Rectal smooth muscle tissue (tissue), 1 donor: ENCODE measurements around the gene SERPINC1.
A peak's percentile ranks its signal among the peaks of the same experiment; 100 is the strongest.
"Not testable (repeated sequence)": the region's sequence is repeated elsewhere in the genome, so short reads cannot be mapped to it uniquely, and the experiment has no call there.

Experiments used
- H3K27ac ChIP-seq: one replicate; pipeline ENCODE4 v1.7.0; 2013; ENCODE audit warnings: low read depth, low read length, inconsistent platforms
- H3K27me3 ChIP-seq: one replicate; pipeline ENCODE4 v1.7.0; 2013; ENCODE audit warnings: low read length; ENCODE audit not compliant: control insufficient read depth, insufficient read depth
- H3K36me3 ChIP-seq: one replicate; pipeline ENCODE4 v1.7.0; 2013; ENCODE audit warnings: low read length; ENCODE audit not compliant: control insufficient read depth, insufficient read depth
- H3K4me1 ChIP-seq: one replicate; pipeline ENCODE4 v1.7.0; 2013; ENCODE audit warnings: low read length; ENCODE audit not compliant: control insufficient read depth, insufficient read depth
- H3K4me3 ChIP-seq: one replicate; pipeline ENCODE4 v1.7.0; 2013; ENCODE audit warnings: low read length
- H3K9ac ChIP-seq: one replicate; pipeline ENCODE4 v1.7.0; 2013; ENCODE audit warnings: low read length

The SERPINC1 gene

GRCh38 chr1:173867141-173867752 is 49.9 kb downstream of the SERPINC1 start:
- peaks cover 9% of the 10 kb centered on the region for H3K4me1 ChIP-seq

GRCh38 chr1:173866413-173867115 is 50.6 kb downstream of the SERPINC1 start:
- peaks cover 19% of the 10 kb centered on the region for H3K36me3 ChIP-seq

More at GRCh38 chr1:173867141-173867752, 49.9 kb downstream of the SERPINC1 start:
- Histone ChIP-seq H3K36me3 (peaks cover 19% of the 10 kb centered on the region), H3K9ac (peak overlapping the region; percentile 46), H3K4me3 (peak overlapping the region; percentile 90), H3K27ac (peak overlapping the region; percentile 95), H3K27me3 (no peaks in the 10 kb centered on the region)

GRCh38 chr1:173865468-173866164 is 51.5 kb downstream of the SERPINC1 start:
- no peak overlapping the region for H3K9ac ChIP-seq
- H3K4me1 ChIP-seq, result peaks cover 9% of the 10 kb centered on the region
- H3K36me3 ChIP-seq, result peaks cover 19% of the 10 kb centered on the region
- H3K27ac ChIP-seq, result no peak overlapping the region
- no peaks in the 10 kb centered on the region for H3K27me3 ChIP-seq
- no peak overlapping the region for H3K4me3 ChIP-seq

More at GRCh38 chr1:173866413-173867115, 50.6 kb downstream of the SERPINC1 start:
- no peaks in the 10 kb centered on the region for H3K27me3 ChIP-seq
- H3K4me3 ChIP-seq, result peak overlapping the region; percentile 90
- H3K9ac ChIP-seq, result no peak overlapping the region
- peaks cover 9% of the 10 kb centered on the region for H3K4me1 ChIP-seq
- peak overlapping the region; percentile 95 for H3K27ac ChIP-seq

GRCh38 chr1:173864179-173864867 is 52.8 kb downstream of the SERPINC1 start:
- Histone ChIP-seq H3K4me3 (no peak overlapping the region), H3K36me3 (peaks cover 19% of the 10 kb centered on the region), H3K4me1 (peaks cover 9% of the 10 kb centered on the region), H3K27me3 (no peaks in the 10 kb centered on the region), H3K9ac (no peak overlapping the region), H3K27ac (no peak overlapping the region)

- H3K9ac ChIP-seq, result no peak overlapping the region
- H3K27me3 ChIP-seq, result no peaks in the 10 kb centered on the region
- H3K4me3 ChIP-seq, result no peak overlapping the region
- H3K27ac ChIP-seq, result no peak overlapping the region
- peaks cover 4% of the 10 kb centered on the region for H3K4me1 ChIP-seq
- peaks cover 19% of the 10 kb centered on the region for H3K36me3 ChIP-seq
Measured at GRCh38 chr1:173863224-173864161, 53.6 kb downstream of the SERPINC1 start.

GRCh38 chr1:173862769-173863223 is 54.3 kb downstream of the SERPINC1 start:
- no peak overlapping the region for H3K27ac ChIP-seq
- no peak overlapping the region for H3K4me3 ChIP-seq
- no peak overlapping the region for H3K9ac ChIP-seq
- peaks cover 4% of the 10 kb centered on the region for H3K4me1 ChIP-seq
- peaks cover 19% of the 10 kb centered on the region for H3K36me3 ChIP-seq
- no peaks in the 10 kb centered on the region for H3K27me3 ChIP-seq

GRCh38 chr1:173862146-173862768 is 54.9 kb downstream of the SERPINC1 start:
- not testable (repeated sequence) for H3K27ac ChIP-seq, H3K4me1 ChIP-seq, H3K4me3 ChIP-seq, H3K9ac ChIP-seq, H3K27me3 ChIP-seq
- peaks cover 19% of the 10 kb centered on the region for H3K36me3 ChIP-seq

GRCh38 chr1:173861731-173862145 is 55.4 kb downstream of the SERPINC1 start:
- Histone ChIP-seq H3K27me3 (no peaks in the 10 kb centered on the region), H3K27ac (no peak overlapping the region), H3K36me3 (peaks cover 19% of the 10 kb centered on the region), H3K4me1 (peaks cover 3% of the 10 kb centered on the region), H3K4me3 (no peak overlapping the region), H3K9ac (no peak overlapping the region)

GRCh38 chr1:173860065-173860464 is 57.1 kb downstream of the SERPINC1 start:
- Histone ChIP-seq H3K4me3 (no peak overlapping the region), H3K27me3 (no peaks in the 10 kb centered on the region), H3K36me3 (peaks cover 13% of the 10 kb centered on the region), H3K9ac (no peak overlapping the region), H3K27ac (no peak overlapping the region), H3K4me1 (no peaks in the 10 kb centered on the region)

- H3K36me3 ChIP-seq, H3K27ac ChIP-seq, H3K9ac ChIP-seq, H3K4me3 ChIP-seq, H3K27me3 ChIP-seq, H3K4me1 ChIP-seq: not testable (repeated sequence)
Measured at GRCh38 chr1:173859547-173859946, 57.6 kb downstream of the SERPINC1 start.

- Histone ChIP-seq H3K9ac (no peak overlapping the region), H3K27me3 (no peaks in the 10 kb centered on the region), H3K4me3 (no peak overlapping the region), H3K27ac (no peak overlapping the region), H3K36me3 (peaks cover 10% of the 10 kb centered on the region), H3K4me1 (no peaks in the 10 kb centered on the region)
Measured at GRCh38 chr1:173857363-173857917, 59.7 kb downstream of the SERPINC1 start.
